22Rv1 (cell line): Measurements from ENCODE around the gene FXYD2.

Experiments used
- H3K27ac ChIP-seq: fragments of 450-650 bp; 2 replicates; pipeline ENCODE4 v1.5.1; 2017
- CTCF ChIP-seq: fragments of 450-650 bp; IDR thresholded peaks from 2 replicates; pipeline ENCODE4 v1.5.1; 2017; ENCODE audit warnings: mild to moderate bottlenecking
- ZFX ChIP-seq: fragments of 450-650 bp; IDR thresholded peaks from 2 replicates; pipeline ENCODE4 v1.6.1; 2017; ENCODE audit warnings: antibody characterized with exemption, borderline replicate concordance

The FXYD2 gene

GRCh38 chr11:117786135-117786870, 38.2 kb downstream of the FXYD2 start:
- no peak for TF ChIP-seq CTCF
- TF ChIP-seq ZFX = no peak
- no peak overlapping the region for H3K27ac ChIP-seq

GRCh38 chr11:117782101-117782500, 42.4 kb downstream of the FXYD2 start:
- H3K27ac ChIP-seq = no peak overlapping the region
- TF ChIP-seq ZFX (no peak), CTCF (no peak)

DNA sequence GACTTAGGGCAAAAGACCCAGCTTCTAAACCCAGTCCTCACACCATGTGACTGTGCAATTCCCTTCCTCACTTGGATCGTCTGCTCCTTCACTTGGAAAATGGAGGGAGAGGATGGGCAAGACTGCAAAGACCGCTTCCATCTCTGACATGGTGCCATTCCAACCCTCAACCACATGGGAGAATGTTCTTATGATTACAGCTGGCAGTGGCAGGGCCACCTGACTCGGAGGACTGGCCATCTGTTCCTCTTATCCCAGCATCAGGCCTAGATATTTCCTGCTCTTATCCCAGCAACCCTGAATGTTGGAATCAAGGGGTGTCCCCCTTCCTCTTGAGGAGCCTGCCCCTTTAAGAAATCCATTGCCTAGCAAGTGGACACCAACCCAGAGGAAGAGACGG, 42.9 kb downstream of the FXYD2 start:
- TF ChIP-seq ZFX (no peak), CTCF (no peak)
- H3K27ac ChIP-seq = no peak overlapping the region

DNA sequence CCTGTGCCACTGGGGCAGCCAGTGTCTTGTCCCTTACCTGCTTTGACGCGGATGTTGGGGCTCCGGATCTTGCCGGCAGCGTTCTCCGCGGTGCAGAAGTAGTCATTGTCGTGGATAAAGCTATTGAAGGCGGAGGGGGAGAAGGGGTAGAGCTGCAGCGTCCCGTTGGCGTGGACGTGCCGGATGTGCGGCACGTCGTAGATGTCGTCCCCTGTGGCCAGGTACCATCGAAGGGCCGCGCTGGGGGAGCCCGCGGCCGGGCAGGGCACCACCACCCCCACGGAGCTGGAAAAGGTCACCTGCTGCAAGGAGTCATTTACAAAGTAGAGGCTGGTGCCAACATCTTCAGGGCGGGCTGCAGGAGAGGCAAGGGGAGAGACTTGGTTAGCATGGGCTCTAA, 44.1 kb downstream of the FXYD2 start:
- TF ChIP-seq CTCF (no peak), ZFX (no peak)
- no peak overlapping the region for H3K27ac ChIP-seq

GRCh38 chr11:117774553-117774952, 50.0 kb downstream of the FXYD2 start:
- no peak overlapping the region for H3K27ac ChIP-seq
- TF ChIP-seq ZFX = no peak
- no peak for TF ChIP-seq CTCF

DNA sequence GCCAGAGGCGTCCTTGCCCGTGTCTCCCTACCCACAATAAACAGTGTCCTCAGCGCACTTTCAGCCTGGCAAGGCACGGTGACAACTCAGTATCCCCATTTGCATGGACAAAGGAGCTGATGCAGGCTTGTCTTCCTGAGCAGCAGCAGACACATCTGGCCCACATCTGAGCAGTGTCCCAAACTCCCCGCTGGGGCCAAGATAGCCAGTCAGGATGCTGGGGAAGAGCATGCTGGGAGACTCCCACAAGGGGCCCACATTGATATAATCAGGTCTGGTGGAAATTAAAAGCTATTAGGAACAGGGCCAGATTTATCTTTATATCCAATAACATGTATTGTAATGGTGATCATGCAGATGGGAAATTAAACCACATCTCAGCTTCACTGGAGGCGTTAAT, 52.2 kb downstream of the FXYD2 start:
- no peak overlapping the region for H3K27ac ChIP-seq
- TF ChIP-seq ZFX (no peak), CTCF (no peak)

DNA sequence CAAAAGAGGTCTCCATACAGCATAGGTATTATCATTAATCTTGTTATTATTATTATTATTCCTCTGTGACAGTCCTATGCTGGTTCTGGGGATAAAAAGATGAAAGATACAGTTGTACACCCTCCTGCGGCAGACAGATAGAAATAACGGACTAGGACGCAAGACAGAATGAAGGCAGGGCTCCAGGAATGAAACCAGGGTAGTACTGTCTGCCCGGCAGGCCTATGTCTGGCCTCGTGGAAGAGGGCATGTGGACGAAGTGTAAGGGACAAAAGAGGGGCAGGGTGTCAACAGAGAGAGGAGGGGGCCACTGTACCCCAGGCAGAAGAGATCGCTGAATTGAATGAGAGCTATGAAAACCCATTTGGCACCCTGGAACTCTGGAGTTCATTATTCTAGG, 52.7 kb downstream of the FXYD2 start:
- TF ChIP-seq ZFX = no peak
- no peak overlapping the region for H3K27ac ChIP-seq

GRCh38 chr11:117771197-117771596, 53.3 kb downstream of the FXYD2 start:
- TF ChIP-seq ZFX = no peak
- no peak for TF ChIP-seq CTCF
- no peak overlapping the region for H3K27ac ChIP-seq
